GM21526 (cell line): ENCODE results near the gene SOS1.
"Not testable (repeated sequence)": the region's sequence is repeated elsewhere in the genome, so short reads cannot be mapped to it uniquely, and the experiment has no call there.

Source experiments
- ATAC-seq: cut with Tn5 transposase; IDR thresholded peaks from one replicate; pipeline ENCODE4 v1.9.1; 2021; ENCODE audit warnings: moderate library complexity; ENCODE audit not compliant: unreplicated experiment, low FRiP score

Gene SOS1

GRCh38 chr2:39139511-39140237 is 18.8 kb upstream of the SOS1 start:
- ATAC-seq = no peak

- no peak for ATAC-seq
These were observed 18.0 kb upstream of the SOS1 start for GRCh38 chr2:39138837-39139211.

GRCh38 chr2:39138187-39138836 is 17.5 kb upstream of the SOS1 start:
- ATAC-seq = not testable (repeated sequence)

- no peak for ATAC-seq
These were observed 15.9 kb upstream of the SOS1 start for GRCh38 chr2:39136799-39137198.

GRCh38 chr2:39135690-39136259 is 14.9 kb upstream of the SOS1 start:
- no peak for ATAC-seq

GRCh38 chr2:39133215-39133851 is 12.5 kb upstream of the SOS1 start:
- no peak for ATAC-seq

- ATAC-seq = peak; percentile 50
These were observed 8.1 kb upstream of the SOS1 start for GRCh38 chr2:39128919-39129391.

GRCh38 chr2:39127973-39128372 is 7.1 kb upstream of the SOS1 start:
- ATAC-seq = peak; percentile 48

- no peak for ATAC-seq
These were observed 3.9 kb upstream of the SOS1 start for GRCh38 chr2:39124746-39125057.

- ATAC-seq = peak; percentile 50
These were observed 3.3 kb upstream of the SOS1 start for GRCh38 chr2:39124000-39124745.

GRCh38 chr2:39123436-39123999 is 2.7 kb upstream of the SOS1 start:
- no peak for ATAC-seq

- ATAC-seq = no peak
These were observed 742 bp upstream of the SOS1 start for GRCh38 chr2:39121523-39122063.

- peak; percentile 19 for ATAC-seq
These were observed 405 bp downstream of the SOS1 start for GRCh38 chr2:39120521-39120770.

GRCh38 chr2:39119732-39120520 is 925 bp downstream of the SOS1 start:
- ATAC-seq = peak; percentile 34

GRCh38 chr2:39118786-39119499 is 1.9 kb downstream of the SOS1 start:
- ATAC-seq = no peak

- ATAC-seq = no peak
These were observed 5.3 kb downstream of the SOS1 start for GRCh38 chr2:39115556-39115955.

GRCh38 chr2:39114771-39115170 is 6.1 kb downstream of the SOS1 start:
- ATAC-seq = no peak

GRCh38 chr2:39109537-39109936 is 11.3 kb downstream of the SOS1 start:
- ATAC-seq = no peak

GRCh38 chr2:39108377-39108776 is 12.5 kb downstream of the SOS1 start:
- no peak for ATAC-seq
